ENCODE results near the gene CLRN2. TPM values are rescaled to one million over a fixed set of nuclear protein-coding genes. Genes with fewer than 3 reads are reported as not detected.
A peak's percentile ranks its signal among the peaks of the same experiment; 100 is the strongest.

Gene CLRN2
- total RNA-seq, 1 experiment from 2014 or later: not detected

DNA sequence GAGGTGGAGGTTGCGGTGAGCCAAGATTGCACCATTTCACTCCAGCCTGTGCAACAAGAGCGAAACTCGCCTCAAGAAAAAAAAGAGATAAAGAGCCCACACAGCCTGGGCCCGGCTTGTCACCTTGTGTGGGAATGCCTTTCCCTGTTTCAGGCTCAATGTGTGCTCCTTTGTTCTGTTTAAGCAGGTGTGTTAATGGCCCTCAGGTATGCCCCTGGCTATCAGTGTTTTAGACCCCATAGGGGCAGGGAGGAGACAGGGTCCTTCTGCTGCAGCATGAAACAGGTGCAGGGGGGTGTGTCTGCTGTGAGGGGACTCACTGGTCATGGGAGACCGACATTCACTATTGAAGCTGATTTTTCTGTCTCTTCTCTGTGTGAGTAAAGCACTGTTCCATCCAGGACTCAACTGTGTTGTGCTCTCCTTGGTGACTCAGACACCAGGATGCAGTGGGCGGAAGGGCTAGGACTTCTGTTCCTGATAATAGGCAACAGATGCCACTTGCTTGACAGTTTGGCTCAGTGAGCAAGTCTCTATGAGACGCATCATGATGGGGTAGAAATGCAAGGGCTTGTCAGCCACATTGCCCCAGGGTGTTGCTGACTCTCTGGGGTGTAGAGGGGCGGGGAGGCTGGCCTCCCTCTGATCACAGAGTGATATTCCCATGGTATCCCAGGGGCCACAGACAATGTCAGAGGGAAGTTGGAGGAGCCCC is 46.4 kb downstream of the CLRN2 start:
- BruUV-seq (replicated peaks): no TSS peak
- ChIA-PET POLR2A (no interaction called here), RAD21 (ENCODE audit: low non-redundant PET in 1 of 2, low total read pairs in 2 of 2, uncharacterized antibody in 2 of 2, unreplicated experiment in 2 of 2) (no interaction called here), CTCF (interaction anchor here (1.4 kb wide), 1 partner anchor 13 kb away, joined by 4 read pairs; no protein-coding TSS in a partner anchor)
- Histone ChIP-seq H3K36me3 (ENCODE audit: control insufficient read depth in 1 of 2, insufficient read depth in 2 of 2, low read length in 2 of 2) (no peaks in the 10 kb centered on the region), H3K4me2 (ENCODE audit: low read length) (peak overlapping the region; percentile 29; the same call in 1 of the 2 replicates), H3K4me1 (ENCODE audit: control insufficient read depth in 1 of 2, insufficient read depth in 2 of 2, low read length in 2 of 2) (peaks cover 0 to 7% of the 10 kb centered on the region in 2 experiments; a peak in 2 of 4 replicates), H4K20me1 (ENCODE audit: insufficient read depth) (no peaks in the 10 kb centered on the region), H3K9me2 (ENCODE audit: insufficient read depth) (no peaks in the 10 kb centered on the region), H3K27me3 (ENCODE audit: insufficient read depth, low read length) (no peaks in the 10 kb centered on the region), H3K9me3 (ENCODE audit: control insufficient read depth in 1 of 2, insufficient read depth in 1 of 2, low read depth in 1 of 2, low read length in 2 of 2) (no peaks in the 10 kb centered on the region), H3K9ac (ENCODE audit: low read length) (no peak overlapping the region), H3K27ac (ENCODE audit: low read depth, low read length) (no peak overlapping the region), H3K79me2 (ENCODE audit: insufficient read depth, low read length) (no peaks in the 10 kb centered on the region), H3K4me3 (replicated peaks in 1 of 2; ENCODE audit: low read depth in 1 of 2, low read length in 2 of 2) (no peak overlapping the region), H2AFZ (ENCODE audit: low read depth, low read length, poor library complexity, severe bottlenecking) (no peak overlapping the region)
- peak; percentile 39; the same call in 1 of the 2 replicates for ATAC-seq
- no peak for DNase-seq (ENCODE audit: low read depth, low spot score)
- intact Hi-C loops (cut with micrococcal nuclease): no loop called here
- TF ChIP-seq SP1 (IDR thresholded peaks at IDR 0.05; ENCODE audit: low read depth) (no peak), TCF7L2 (IDR thresholded peaks at IDR 0.05; ENCODE audit: borderline replicate concordance, extremely low read depth, insufficient read depth, insufficient read length) (no peak), EGR1 (IDR thresholded peaks at IDR 0.05; ENCODE audit: low read depth) (peak; percentile 39; the same call in 1 of the 2 replicates)
- TF ChIP-seq, protein P1, sequence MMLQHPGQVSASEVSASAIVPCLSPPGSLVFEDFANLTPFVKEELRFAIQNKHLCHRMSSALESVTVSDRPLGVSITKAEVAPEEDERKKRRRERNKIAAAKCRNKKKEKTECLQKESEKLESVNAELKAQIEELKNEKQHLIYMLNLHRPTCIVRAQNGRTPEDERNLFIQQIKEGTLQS (IDR thresholded peaks at IDR 0.05): no peak

DNA sequence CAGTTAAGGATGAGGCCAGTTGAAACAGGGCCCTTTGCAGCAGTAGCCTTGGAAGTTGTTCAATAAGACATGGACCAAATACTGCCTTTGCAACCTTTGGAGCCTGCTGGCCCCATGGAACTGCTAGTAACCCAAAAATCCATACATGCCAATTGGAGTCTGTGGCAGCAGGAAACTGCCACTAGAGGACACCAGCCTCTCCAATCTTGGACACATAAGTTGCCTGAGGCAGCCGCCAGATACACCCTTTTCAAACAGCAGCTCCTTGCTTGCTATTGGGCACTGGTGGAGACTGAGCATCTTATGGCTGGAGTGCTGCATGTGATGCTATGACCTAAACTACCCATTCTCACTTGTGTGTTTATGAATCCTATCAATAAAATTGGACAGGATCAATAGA is 47.2 kb downstream of the CLRN2 start:
- Histone ChIP-seq H3K4me2 (ENCODE audit: low read length) (no peak overlapping the region), H3K79me2 (ENCODE audit: insufficient read depth, low read length) (no peaks in the 10 kb centered on the region), H4K20me1 (ENCODE audit: insufficient read depth) (no peaks in the 10 kb centered on the region), H3K9me2 (ENCODE audit: insufficient read depth) (no peaks in the 10 kb centered on the region), H3K9me3 (ENCODE audit: control insufficient read depth in 1 of 2, insufficient read depth in 1 of 2, low read depth in 1 of 2, low read length in 2 of 2) (no peaks in the 10 kb centered on the region), H3K36me3 (ENCODE audit: control insufficient read depth in 1 of 2, insufficient read depth in 2 of 2, low read length in 2 of 2) (no peaks in the 10 kb centered on the region), H3K4me1 (ENCODE audit: control insufficient read depth in 1 of 2, insufficient read depth in 2 of 2, low read length in 2 of 2) (peaks cover 0 to 7% of the 10 kb centered on the region in 2 experiments; a peak in 2 of 4 replicates), H3K9ac (ENCODE audit: low read length) (no peak overlapping the region), H3K27me3 (ENCODE audit: insufficient read depth, low read length) (no peaks in the 10 kb centered on the region), H3K4me3 (replicated peaks in 1 of 2; ENCODE audit: low read depth in 1 of 2, low read length in 2 of 2) (no peak overlapping the region), H2AFZ (ENCODE audit: low read depth, low read length, poor library complexity, severe bottlenecking) (no peak overlapping the region), H3K27ac (ENCODE audit: low read depth, low read length) (no peak overlapping the region)
- BruUV-seq (replicated peaks): no TSS peak
- ChIA-PET CTCF (interaction anchor here (1.4 kb wide), 1 partner anchor 14 kb away, joined by 4 read pairs; no protein-coding TSS in a partner anchor), RAD21 (ENCODE audit: low non-redundant PET in 1 of 2, low total read pairs in 2 of 2, uncharacterized antibody in 2 of 2, unreplicated experiment in 2 of 2) (no interaction called here), POLR2A (no interaction called here)
- peak; percentile 89 for ATAC-seq
- no peak for DNase-seq (ENCODE audit: low read depth, low spot score)
- intact Hi-C loops (cut with micrococcal nuclease): no loop called here
- no peak for TF ChIP-seq ELF1 (IDR thresholded peaks at IDR 0.05; ENCODE audit: borderline replicate concordance, low read depth)
- no peak for TF ChIP-seq SIN3A (IDR thresholded peaks at IDR 0.05; ENCODE audit: low read depth)
- TF ChIP-seq POLR2A (IDR thresholded peaks at IDR 0.05; ENCODE audit: borderline replicate concordance, extremely low read depth, insufficient read depth, insufficient read length): no peak
- no peak for TF ChIP-seq YY1 (IDR thresholded peaks at IDR 0.05; ENCODE audit: extremely low read depth, insufficient replicate concordance, low read depth, low read length)
- peak; percentile 34; the same call in 1 of the 2 replicates for TF ChIP-seq RAD21 (IDR thresholded peaks at IDR 0.05; ENCODE audit: low read depth)
- TF ChIP-seq POLR2AphosphoS5 (IDR thresholded peaks at IDR 0.05; ENCODE audit: low read depth, low read length): no peak
- TF ChIP-seq SRF (IDR thresholded peaks at IDR 0.05; ENCODE audit: low read depth): no peak
- no peak for TF ChIP-seq EZH2 (IDR thresholded peaks at IDR 0.05)
- no peak for TF ChIP-seq JUND (IDR thresholded peaks at IDR 0.05)
- TF ChIP-seq, protein P2, sequence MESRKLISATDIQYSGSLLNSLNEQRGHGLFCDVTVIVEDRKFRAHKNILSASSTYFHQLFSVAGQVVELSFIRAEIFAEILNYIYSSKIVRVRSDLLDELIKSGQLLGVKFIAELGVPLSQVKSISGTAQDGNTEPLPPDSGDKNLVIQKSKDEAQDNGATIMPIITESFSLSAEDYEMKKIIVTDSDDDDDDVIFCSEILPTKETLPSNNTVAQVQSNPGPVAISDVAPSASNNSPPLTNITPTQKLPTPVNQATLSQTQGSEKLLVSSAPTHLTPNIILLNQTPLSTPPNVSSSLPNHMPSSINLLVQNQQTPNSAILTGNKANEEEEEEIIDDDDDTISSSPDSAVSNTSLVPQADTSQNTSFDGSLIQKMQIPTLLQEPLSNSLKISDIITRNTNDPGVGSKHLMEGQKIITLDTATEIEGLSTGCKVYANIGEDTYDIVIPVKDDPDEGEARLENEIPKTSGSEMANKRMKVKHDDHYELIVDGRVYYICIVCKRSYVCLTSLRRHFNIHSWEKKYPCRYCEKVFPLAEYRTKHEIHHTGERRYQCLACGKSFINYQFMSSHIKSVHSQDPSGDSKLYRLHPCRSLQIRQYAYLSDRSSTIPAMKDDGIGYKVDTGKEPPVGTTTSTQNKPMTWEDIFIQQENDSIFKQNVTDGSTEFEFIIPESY (IDR thresholded peaks at IDR 0.05; ENCODE audit: extremely low read depth, insufficient replicate concordance, low read length): no peak
- TF ChIP-seq SP1 (IDR thresholded peaks at IDR 0.05; ENCODE audit: low read depth): no peak
- no peak for TF ChIP-seq EGR1 (IDR thresholded peaks at IDR 0.05; ENCODE audit: low read depth)
- TF ChIP-seq, protein P3, sequence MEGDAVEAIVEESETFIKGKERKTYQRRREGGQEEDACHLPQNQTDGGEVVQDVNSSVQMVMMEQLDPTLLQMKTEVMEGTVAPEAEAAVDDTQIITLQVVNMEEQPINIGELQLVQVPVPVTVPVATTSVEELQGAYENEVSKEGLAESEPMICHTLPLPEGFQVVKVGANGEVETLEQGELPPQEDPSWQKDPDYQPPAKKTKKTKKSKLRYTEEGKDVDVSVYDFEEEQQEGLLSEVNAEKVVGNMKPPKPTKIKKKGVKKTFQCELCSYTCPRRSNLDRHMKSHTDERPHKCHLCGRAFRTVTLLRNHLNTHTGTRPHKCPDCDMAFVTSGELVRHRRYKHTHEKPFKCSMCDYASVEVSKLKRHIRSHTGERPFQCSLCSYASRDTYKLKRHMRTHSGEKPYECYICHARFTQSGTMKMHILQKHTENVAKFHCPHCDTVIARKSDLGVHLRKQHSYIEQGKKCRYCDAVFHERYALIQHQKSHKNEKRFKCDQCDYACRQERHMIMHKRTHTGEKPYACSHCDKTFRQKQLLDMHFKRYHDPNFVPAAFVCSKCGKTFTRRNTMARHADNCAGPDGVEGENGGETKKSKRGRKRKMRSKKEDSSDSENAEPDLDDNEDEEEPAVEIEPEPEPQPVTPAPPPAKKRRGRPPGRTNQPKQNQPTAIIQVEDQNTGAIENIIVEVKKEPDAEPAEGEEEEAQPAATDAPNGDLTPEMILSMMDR (IDR thresholded peaks at IDR 0.05 in 2 of 3, conservative IDR thresholded peaks at IDR 0.05 in 1 of 3; ENCODE audit: borderline replicate concordance in 1 of 3, insufficient read depth in 1 of 3, low read depth in 2 of 3, low read length in 2 of 3): peak in 2 of 3 experiments; percentile 45; a peak in 4 of 6 replicates
- TF ChIP-seq CEBPB (IDR thresholded peaks at IDR 0.05; ENCODE audit: low read depth): no peak

Data from HCT116 (cell line).